Mesothelial cell of epicardium (in vitro differentiated cells): ENCODE results near the gene FNBP1. TPM values are rescaled to one million over a fixed set of nuclear protein-coding genes. Genes with fewer than 3 reads are reported as not detected.
A peak's percentile ranks its signal among the peaks of the same experiment; 100 is the strongest.

Source experiments
- DNase-seq, 2 experiments: peaks; one replicate each; pipeline ENCODE4 v3.0.0; 2021; ENCODE audit warnings: low spot score in 2 of 2; ENCODE audit not compliant: unreplicated experiment in 2 of 2
- H3K27ac Mint-ChIP-seq: 2 replicates; pipeline ENCODE4 v1.8.0; 2021; ENCODE audit warnings: mixed read lengths
- H3K27me3 Mint-ChIP-seq: 2 replicates; pipeline ENCODE4 v1.8.0; 2021; ENCODE audit warnings: low read depth, mixed read lengths
- H3K36me3 Mint-ChIP-seq: 2 replicates; pipeline ENCODE4 v1.8.0; 2021; ENCODE audit warnings: mixed read lengths
- H3K4me1 Mint-ChIP-seq: 2 replicates; pipeline ENCODE4 v1.8.0; 2021; ENCODE audit warnings: mixed read lengths
- H3K4me3 Mint-ChIP-seq: 2 replicates; pipeline ENCODE4 v1.8.0; 2021; ENCODE audit warnings: mild to moderate bottlenecking, moderate library complexity, mixed read lengths
- H3K9me3 Mint-ChIP-seq: 2 replicates; pipeline ENCODE4 v1.8.0; 2021; ENCODE audit warnings: mixed read lengths
- total RNA-seq: library from RNA; stranded (reverse); gene quantifications from 3 replicates; pipeline ENCODE4 v1.2.1, GENCODE V29; 2021
- TF ChIP-seq, protein P1 (sequence below): fragments of 200-600 bp; sonication (generic); IDR thresholded peaks from one replicate; pipeline ENCODE4 v1.5.0; 2021; ENCODE audit warnings: antibody characterized with exemption; ENCODE audit not compliant: unreplicated experiment

The FNBP1 gene
- total RNA-seq, 1 donor from 2014 or later, result 52.4 TPM

DNA sequence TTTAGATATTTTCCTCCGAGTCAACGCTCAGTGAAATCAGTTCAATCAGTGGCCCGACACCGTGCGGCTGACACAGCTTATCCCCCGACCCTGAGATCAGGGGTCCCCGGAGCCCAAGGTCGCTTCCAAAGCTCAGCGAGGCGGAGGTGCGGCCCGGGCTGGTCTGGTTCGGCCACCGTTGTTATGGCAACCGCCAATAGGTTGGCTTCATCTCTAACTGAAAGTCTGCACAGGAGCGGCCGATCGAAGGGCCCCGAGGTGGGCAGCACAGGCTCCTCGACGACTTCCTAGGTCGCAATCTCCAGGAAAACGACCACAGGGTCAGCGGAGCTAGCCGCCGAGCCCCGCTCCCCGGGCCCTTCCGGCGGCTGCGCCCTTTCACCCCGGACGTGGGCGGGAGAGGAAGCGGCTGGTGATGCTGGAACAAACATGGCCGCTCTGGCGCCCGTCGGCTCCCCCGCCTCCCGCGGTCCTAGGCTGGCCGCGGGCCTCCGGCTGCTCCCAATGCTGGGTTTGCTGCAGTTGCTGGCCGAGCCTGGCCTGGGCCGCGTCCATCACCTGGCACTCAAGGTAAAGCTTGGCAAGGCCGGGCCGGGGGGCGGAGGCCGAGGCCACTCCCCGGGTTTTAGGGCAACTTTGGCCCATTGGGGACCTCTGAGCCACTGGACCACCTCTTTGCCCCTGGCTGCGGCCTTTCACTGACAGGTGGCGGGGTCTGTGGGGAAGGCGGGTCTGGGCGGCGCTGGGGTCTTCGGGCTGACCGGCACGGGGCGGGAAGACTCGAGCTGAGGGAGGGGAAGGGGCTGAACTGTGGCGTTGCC lies 10.7 kb upstream of the FNBP1 start, which contains the start of gene GPR107:
TSS of gene GPR107 (plus strand) at position 403 of the 821 bp plus-strand sequence. CDS start at position 430, 27 bp downstream.
- TF ChIP-seq, protein P1, sequence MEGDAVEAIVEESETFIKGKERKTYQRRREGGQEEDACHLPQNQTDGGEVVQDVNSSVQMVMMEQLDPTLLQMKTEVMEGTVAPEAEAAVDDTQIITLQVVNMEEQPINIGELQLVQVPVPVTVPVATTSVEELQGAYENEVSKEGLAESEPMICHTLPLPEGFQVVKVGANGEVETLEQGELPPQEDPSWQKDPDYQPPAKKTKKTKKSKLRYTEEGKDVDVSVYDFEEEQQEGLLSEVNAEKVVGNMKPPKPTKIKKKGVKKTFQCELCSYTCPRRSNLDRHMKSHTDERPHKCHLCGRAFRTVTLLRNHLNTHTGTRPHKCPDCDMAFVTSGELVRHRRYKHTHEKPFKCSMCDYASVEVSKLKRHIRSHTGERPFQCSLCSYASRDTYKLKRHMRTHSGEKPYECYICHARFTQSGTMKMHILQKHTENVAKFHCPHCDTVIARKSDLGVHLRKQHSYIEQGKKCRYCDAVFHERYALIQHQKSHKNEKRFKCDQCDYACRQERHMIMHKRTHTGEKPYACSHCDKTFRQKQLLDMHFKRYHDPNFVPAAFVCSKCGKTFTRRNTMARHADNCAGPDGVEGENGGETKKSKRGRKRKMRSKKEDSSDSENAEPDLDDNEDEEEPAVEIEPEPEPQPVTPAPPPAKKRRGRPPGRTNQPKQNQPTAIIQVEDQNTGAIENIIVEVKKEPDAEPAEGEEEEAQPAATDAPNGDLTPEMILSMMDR, result no peak
- Mint-ChIP-seq H3K4me1 (peaks cover 27% of the 10 kb centered on the region), H3K27me3 (no peaks in the 10 kb centered on the region), H3K4me3 (peak within 1 kb of the TSS; percentile 97), H3K9me3 (no peaks in the 10 kb centered on the region), H3K27ac (peak within 1 kb of the TSS; percentile 99), H3K36me3 (peaks cover 3% of the 10 kb centered on the region)
- peak; percentile 44 to 77 for DNase-seq

DNA sequence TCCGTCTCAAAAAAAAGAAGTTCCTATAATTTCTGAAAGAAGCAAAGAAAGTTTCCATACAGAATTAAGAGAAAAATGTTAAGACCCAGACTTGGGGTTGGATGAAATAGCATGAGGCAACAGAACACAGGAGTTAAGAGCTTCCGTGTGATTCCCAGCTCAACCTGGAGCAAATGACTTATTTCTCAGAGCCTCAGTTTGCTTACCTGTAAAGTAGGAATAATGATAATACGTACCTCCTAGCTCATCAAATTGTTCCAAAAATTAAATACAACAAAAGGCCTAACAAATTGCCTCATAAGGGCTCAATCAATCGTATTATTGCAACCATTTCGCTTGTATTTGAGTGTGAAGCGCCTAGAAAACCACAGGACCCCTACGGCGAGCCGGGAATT lies 10.1 kb upstream of the FNBP1 start:
- Mint-ChIP-seq H3K9me3 (no peaks in the 10 kb centered on the region), H3K4me1 (peaks cover 23% of the 10 kb centered on the region), H3K4me3 (peak overlapping the region; percentile 97), H3K27ac (peak overlapping the region; percentile 83), H3K27me3 (no peaks in the 10 kb centered on the region), H3K36me3 (peaks cover under 1% of the 10 kb centered on the region)
- DNase-seq, result no peak
- TF ChIP-seq, protein P1, result no peak

DNA sequence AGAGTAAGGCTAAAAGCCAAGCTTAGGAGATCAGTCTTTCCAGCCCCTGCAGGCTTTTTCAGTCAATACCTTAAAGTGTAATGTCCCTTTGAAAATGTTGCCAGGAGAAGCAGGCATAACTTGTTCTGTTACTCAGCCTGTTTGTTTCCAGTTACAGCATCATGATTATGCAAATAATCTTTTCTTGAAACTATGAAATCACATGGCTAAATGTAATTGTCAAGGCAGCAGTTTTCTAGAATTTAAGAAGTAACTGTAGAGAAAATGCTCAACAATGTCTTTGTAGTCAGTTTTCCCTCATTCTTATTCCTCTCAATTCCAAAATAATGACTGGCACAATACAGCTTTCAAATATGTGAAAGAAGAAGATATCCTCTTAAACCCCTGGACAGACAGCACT lies 8.9 kb upstream of the FNBP1 start:
- Mint-ChIP-seq H3K36me3 (no peaks in the 10 kb centered on the region), H3K9me3 (no peaks in the 10 kb centered on the region), H3K4me3 (peak overlapping the region; percentile 56), H3K27me3 (no peaks in the 10 kb centered on the region), H3K4me1 (peaks cover 22% of the 10 kb centered on the region), H3K27ac (peak overlapping the region; percentile 76)
- no peak for DNase-seq
- TF ChIP-seq, protein P1, result no peak

DNA sequence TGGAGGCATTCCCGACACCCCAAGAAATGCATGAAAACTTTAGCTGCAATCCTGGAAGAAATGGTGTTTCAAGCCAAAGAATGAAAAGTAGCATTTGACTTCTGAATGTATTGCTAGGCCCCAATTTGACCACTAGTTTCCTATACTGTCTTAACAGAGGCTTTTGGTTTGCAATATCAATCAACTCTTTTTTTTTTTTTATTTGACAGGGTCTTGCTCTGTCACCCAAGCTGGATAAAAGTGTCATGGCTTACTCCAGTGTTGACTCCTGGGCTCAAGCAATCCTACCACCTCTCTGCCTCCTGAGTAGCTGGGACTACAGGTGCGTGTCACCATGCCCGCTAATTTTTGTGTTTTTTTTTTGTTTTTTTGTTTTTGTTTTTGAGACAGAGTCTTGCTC lies 7.5 kb upstream of the FNBP1 start:
- Mint-ChIP-seq H3K27me3 (no peaks in the 10 kb centered on the region), H3K9me3 (no peaks in the 10 kb centered on the region), H3K27ac (peak overlapping the region; percentile 78), H3K4me3 (no peak overlapping the region), H3K4me1 (peaks cover 23% of the 10 kb centered on the region), H3K36me3 (no peaks in the 10 kb centered on the region)
- no peak for DNase-seq
- TF ChIP-seq, protein P1, result no peak

DNA sequence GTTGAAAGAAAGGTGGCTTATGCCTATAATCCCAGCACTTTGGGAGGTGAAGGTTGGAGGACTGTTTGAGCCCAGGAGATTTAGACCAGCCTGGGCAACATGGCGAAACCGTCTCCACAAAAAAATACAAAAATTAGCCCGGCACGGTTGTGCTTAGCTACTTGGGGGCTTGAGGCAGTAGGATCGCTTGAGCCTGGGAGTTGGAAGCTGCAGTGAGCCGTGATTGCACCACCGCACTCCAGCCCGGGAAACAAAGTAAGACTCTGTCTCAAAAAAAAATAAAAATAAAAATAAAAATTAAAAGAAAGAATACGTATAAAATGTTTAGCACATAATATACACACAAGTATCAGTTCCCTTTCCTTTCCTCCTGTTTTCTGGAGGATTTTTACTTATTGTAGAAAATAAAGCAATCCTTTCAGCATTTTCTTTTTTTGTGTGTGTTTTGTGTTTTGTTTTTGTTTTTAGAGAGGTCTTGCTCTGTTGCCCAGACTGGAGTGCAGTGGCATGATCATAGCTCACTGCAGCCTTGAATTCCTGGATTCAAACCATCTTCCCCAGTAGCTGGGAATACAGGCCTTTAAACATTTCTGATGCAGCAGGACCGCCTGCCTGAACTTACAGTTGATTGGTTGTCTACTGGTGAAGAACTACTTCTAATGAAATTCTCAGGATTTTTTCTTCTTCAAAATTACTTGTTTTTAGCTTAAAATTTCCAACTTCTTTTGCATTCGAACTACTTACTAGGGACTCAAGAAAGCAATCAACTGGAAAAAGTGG lies 6.6 kb upstream of the FNBP1 start:
- Mint-ChIP-seq H3K36me3 (no peaks in the 10 kb centered on the region), H3K4me1 (peaks cover 24% of the 10 kb centered on the region), H3K9me3 (no peaks in the 10 kb centered on the region), H3K4me3 (no peak overlapping the region), H3K27ac (no peak overlapping the region), H3K27me3 (no peaks in the 10 kb centered on the region)
- no peak for DNase-seq
- TF ChIP-seq, protein P1, result no peak
